K562 (cell line): ENCODE measurements around the gene MAP3K12. TPM values are rescaled to one million over a fixed set of nuclear protein-coding genes. Genes with fewer than 3 reads are reported as not detected.
A peak's percentile ranks its signal among the peaks of the same experiment; 100 is the strongest.

Experiments used
- CHD2 ChIP-seq: IDR thresholded peaks from 2 replicates; pipeline ENCODE4 v1.6.1; 2011; ENCODE audit warnings: low read depth, low read length
- DMBX1 ChIP-seq: fragments of 250-450 bp; sonication (Bioruptor Pico); IDR thresholded peaks from 2 replicates; pipeline ENCODE4 v1.8.0; 2022; ENCODE audit warnings: inconsistent platforms, mild to moderate bottlenecking, moderate library complexity, borderline replicate concordance
- E2F8 ChIP-seq: fragments of 450-650 bp; IDR thresholded peaks from 2 replicates; pipeline ENCODE4 v1.7.1; 2018; ENCODE audit warnings: mild to moderate bottlenecking, low read depth; ENCODE audit not compliant: partially characterized antibody
- FOSL1 ChIP-seq: fragments of 200-800 bp; sonication (Bioruptor generic); conservative IDR thresholded peaks from 2 replicates; pipeline ENCODE4 v1.6.1; 2016; ENCODE audit warnings: missing genetic modification characterization, missing compliant biosample characterization
- FOXK2 ChIP-seq, 2 experiments: fragments of 450-650 bp; IDR thresholded peaks in 1 of 2; conservative IDR thresholded peaks in 1 of 2; 2 replicates each; pipeline ENCODE4 v1.6.1; 2016; ENCODE audit warnings: low read depth in 2 of 2, mild to moderate bottlenecking in 1 of 2
- LARP7 ChIP-seq: fragments of 450-650 bp; IDR thresholded peaks from 2 replicates; pipeline ENCODE4 v1.6.1; 2016
- MED1 ChIP-seq: sonication (generic); formaldehyde crosslinking; IDR thresholded peaks from 2 replicates; pipeline ENCODE4 v1.8.1; 2023; ENCODE audit warnings: missing genetic modification reagents, borderline replicate concordance
- MIER1 ChIP-seq: fragments of 450-650 bp; IDR thresholded peaks from 2 replicates; pipeline ENCODE4 v1.6.1; 2016; ENCODE audit warnings: antibody characterized with exemption, mild to moderate bottlenecking, low read depth
- NBN ChIP-seq: fragments of 450-650 bp; IDR thresholded peaks from 2 replicates; pipeline ENCODE4 v1.6.1; 2016; ENCODE audit warnings: low read depth, mild to moderate bottlenecking
- NELFE ChIP-seq: IDR thresholded peaks from 2 replicates; pipeline ENCODE4 v1.6.1; 2011; ENCODE audit warnings: mild to moderate bottlenecking; ENCODE audit not compliant: insufficient read depth, insufficient read length
- NFATC3 ChIP-seq: fragments of 450-650 bp; IDR thresholded peaks from 2 replicates; pipeline ENCODE4 v1.6.1; 2017; ENCODE audit warnings: mild to moderate bottlenecking
- NR2C2 ChIP-seq, 2 experiments: fragments of 200-800 bp in 1 of 2; sonication (Bioruptor generic) in 1 of 2; sonication (generic) in 1 of 2; formaldehyde crosslinking in 1 of 2; IDR thresholded peaks; 2 replicates each; pipeline versions ENCODE4 v1.6.1 to v1.8.0; 2016 to 2022; ENCODE audit warnings: mild to moderate bottlenecking in 1 of 2, missing compliant biosample characterization in 1 of 2, missing genetic modification characterization in 1 of 2, missing genetic modification reagents in 1 of 2
- NUFIP1 ChIP-seq: fragments of 450-650 bp; IDR thresholded peaks from 2 replicates; pipeline ENCODE4 v1.6.1; 2018; ENCODE audit not compliant: partially characterized antibody
- PRPF4 ChIP-seq: fragments of 200-400 bp; formaldehyde crosslinking; IDR thresholded peaks from one replicate; pipeline ENCODE4 v1.6.1; 2017; ENCODE audit warnings: low read length, low read depth, mild to moderate bottlenecking; ENCODE audit not compliant: insufficient read depth, poor library complexity, severe bottlenecking
- SOX6 ChIP-seq: fragments of 450-650 bp; IDR thresholded peaks from 2 replicates; pipeline ENCODE4 v1.6.1; 2014; ENCODE audit warnings: mild to moderate bottlenecking
- TEAD1 ChIP-seq, 2 experiments: fragments of 450-650 bp in 1 of 2; sonication (generic) in 1 of 2; formaldehyde crosslinking; IDR thresholded peaks; 2 replicates each; pipeline versions ENCODE4 v1.4.0 to v1.8.0; 2020 to 2022; ENCODE audit warnings: mild to moderate bottlenecking in 2 of 2, missing genetic modification reagents in 1 of 2
- ZNF253 ChIP-seq: fragments of 250-450 bp; sonication (Bioruptor Pico); conservative IDR thresholded peaks from 2 replicates; pipeline ENCODE4 v1.6.1; 2021; ENCODE audit warnings: mild to moderate bottlenecking
- polyA plus RNA-seq, 8 experiments: library from polyadenylated mRNA; depleted of rRNA in 4 of 8; stranded (reverse) in 5 of 8; unstranded in 3 of 8; fragments of >200 nt; fragmentation: Nextera tagmentation in 2 of 8; fragmentation: Illumina TruSeq in 1 of 8; extraction: Ambion mirVana in 2 of 8; extraction: Trizol in 1 of 8; gene quantifications; 2 replicates each; pipeline versions ENCODE4 v1.2.1 to v1.2.3, GENCODE V29; 2011 to 2014; ENCODE audit warnings: inconsistent platforms in 1 of 8, missing spikeins in 1 of 8
- total RNA-seq, 7 experiments: library from RNA; depleted of rRNA in 6 of 7; stranded (reverse); fragments of >200 nt in 6 of 7; fragmentation: Illumina TruSeq in 2 of 7; extraction: Trizol in 2 of 7; gene quantifications; 2 replicates each; pipeline versions ENCODE4 v1.2.1 to v1.2.3, GENCODE V29; 2011 to 2021; ENCODE audit warnings: low replicate concordance in 1 of 7
- TF ChIP-seq, protein P1 (sequence below): fragments of 450-650 bp; IDR thresholded peaks from 2 replicates; pipeline ENCODE4 v1.6.1; 2018; ENCODE audit not compliant: partially characterized antibody
- TF ChIP-seq, protein P2 (sequence below): sonication (generic); formaldehyde crosslinking; IDR thresholded peaks from 2 replicates; pipeline ENCODE4 v1.4.0; 2020; ENCODE audit warnings: mild to moderate bottlenecking, missing genetic modification reagents

Gene MAP3K12
- total and polyA plus RNA-seq, 9 of the 15 experiments (the other 6 are each of a cell fraction or from before 2014, with no cell fraction given): 0.10 to 2.4 (median 1.6) TPM

GRCh38 chr12:53492830-53493609 is 6.2 kb downstream of the MAP3K12 start (continued):
- TF ChIP-seq NUFIP1 (no peak), FOXK2 (conservative IDR thresholded peaks at IDR 0.05 in 1 of 2, IDR thresholded peaks at IDR 0.05 in 1 of 2; ENCODE audit: low read depth in 2 of 2) (peak in 1 of 2 experiments; percentile 39; a peak in 1 of 4 replicates), E2F8 (no peak), CHD2 (no peak), ZNF253 (CRISPR knock-in tag) (no peak), MIER1 (0 out of 2 replicates have a peak, but pooled peaks have one; percentile 21), NFATC3 (no peak), SOX6 (no peak), LARP7 (peak; percentile 13; the same call in 1 of the 2 replicates), DMBX1 (no peak), NELFE (no peak), FOSL1 (no peak; the same call in 1 of the 2 replicates), MED1 (CRISPR knock-in tag) (no peak), NR2C2 (CRISPR knock-in tag; IDR thresholded peaks at IDR 0.05) (no peak), NR2C2 (tag; IDR thresholded peaks at IDR 0.05) (peak; percentile 48), TEAD1 (CRISPR knock-in tag; IDR thresholded peaks at IDR 0.05) (no peak), PRPF4 (no peak), NBN (0 out of 2 replicates have a peak, but pooled peaks have one; percentile 46)
- TF ChIP-seq, protein P1, sequence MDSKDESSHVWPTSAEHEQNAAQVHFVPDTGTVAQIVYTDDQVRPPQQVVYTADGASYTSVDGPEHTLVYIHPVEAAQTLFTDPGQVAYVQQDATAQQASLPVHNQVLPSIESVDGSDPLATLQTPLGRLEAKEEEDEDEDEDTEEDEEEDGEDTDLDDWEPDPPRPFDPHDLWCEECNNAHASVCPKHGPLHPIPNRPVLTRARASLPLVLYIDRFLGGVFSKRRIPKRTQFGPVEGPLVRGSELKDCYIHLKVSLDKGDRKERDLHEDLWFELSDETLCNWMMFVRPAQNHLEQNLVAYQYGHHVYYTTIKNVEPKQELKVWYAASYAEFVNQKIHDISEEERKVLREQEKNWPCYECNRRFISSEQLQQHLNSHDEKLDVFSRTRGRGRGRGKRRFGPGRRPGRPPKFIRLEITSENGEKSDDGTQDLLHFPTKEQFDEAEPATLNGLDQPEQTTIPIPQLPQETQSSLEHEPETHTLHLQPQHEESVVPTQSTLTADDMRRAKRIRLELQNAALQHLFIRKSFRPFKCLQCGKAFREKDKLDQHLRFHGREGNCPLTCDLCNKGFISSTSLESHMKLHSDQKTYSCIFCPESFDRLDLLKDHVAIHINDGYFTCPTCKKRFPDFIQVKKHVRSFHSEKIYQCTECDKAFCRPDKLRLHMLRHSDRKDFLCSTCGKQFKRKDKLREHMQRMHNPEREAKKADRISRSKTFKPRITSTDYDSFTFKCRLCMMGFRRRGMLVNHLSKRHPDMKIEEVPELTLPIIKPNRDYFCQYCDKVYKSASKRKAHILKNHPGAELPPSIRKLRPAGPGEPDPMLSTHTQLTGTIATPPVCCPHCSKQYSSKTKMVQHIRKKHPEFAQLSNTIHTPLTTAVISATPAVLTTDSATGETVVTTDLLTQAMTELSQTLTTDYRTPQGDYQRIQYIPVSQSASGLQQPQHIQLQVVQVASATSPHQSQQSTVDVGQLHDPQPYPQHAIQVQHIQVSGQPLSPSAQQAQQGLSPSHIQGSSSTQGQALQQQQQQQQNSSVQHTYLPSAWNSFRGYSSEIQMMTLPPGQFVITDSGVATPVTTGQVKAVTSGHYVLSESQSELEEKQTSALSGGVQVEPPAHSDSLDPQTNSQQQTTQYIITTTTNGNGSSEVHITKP: peak; percentile 4
- TF ChIP-seq, protein P2, sequence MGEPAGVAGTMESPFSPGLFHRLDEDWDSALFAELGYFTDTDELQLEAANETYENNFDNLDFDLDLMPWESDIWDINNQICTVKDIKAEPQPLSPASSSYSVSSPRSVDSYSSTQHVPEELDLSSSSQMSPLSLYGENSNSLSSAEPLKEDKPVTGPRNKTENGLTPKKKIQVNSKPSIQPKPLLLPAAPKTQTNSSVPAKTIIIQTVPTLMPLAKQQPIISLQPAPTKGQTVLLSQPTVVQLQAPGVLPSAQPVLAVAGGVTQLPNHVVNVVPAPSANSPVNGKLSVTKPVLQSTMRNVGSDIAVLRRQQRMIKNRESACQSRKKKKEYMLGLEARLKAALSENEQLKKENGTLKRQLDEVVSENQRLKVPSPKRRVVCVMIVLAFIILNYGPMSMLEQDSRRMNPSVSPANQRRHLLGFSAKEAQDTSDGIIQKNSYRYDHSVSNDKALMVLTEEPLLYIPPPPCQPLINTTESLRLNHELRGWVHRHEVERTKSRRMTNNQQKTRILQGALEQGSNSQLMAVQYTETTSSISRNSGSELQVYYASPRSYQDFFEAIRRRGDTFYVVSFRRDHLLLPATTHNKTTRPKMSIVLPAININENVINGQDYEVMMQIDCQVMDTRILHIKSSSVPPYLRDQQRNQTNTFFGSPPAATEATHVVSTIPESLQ (CRISPR knock-in tag): no peak
